ENCODE data around the gene ADAMTS2.

ADAMTS2 gene

GRCh38 chr5:179171816-179172745 lies 173.2 kb downstream of the ADAMTS2 start:
- DNase-seq: no peak

DNA sequence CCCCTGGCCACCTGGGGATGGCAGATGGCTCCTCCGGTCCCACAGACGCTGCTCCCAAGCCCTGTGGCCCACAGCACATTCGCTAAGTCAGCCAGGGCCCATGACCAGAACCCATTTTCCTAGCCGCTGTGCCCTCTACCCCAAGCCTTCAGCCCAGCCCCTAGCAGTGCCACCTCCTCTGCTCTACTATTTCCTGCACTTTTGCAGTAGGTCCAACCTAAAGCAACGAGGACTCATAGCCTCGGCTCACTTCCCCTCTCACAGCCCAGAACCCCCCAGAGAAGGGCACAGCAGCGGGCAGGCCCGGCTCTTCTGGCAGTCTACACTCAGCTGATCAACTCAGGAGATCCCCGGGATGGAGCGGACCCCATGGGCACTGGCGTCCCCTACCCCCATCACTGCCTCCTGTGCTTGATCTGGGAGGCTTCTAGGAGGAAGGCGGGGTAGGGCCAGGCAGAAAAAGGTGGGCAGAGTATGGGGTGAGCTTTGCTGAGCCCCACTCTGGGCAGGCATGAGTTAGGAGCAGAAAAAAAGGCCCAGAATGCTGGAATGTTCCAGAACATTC lies 173.9 kb downstream of the ADAMTS2 start:
- DNase-seq: no peak

- no peak for DNase-seq
These were observed 174.7 kb downstream of the ADAMTS2 start for GRCh38 chr5:179170606-179171005.

DNA sequence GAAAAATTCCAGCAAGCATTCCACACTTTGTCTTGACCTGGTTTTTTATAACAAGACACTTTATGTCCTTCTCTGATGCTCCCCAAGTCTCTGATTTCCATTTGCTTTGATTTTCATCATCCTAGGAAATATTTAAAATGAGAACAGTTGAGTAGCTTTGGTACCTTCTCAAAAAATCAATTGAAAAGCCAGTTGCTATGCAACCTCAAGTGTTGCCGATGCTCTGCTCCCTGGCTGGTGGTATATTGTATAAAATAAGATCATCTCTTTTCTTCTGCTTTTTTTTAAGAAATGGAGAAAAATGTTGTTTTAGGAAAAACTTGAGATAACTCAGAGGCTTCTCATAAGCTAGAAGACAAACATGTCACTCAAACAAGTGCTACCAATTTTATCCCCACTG lies 175.4 kb downstream of the ADAMTS2 start:
- DNase-seq: no peak

DNA sequence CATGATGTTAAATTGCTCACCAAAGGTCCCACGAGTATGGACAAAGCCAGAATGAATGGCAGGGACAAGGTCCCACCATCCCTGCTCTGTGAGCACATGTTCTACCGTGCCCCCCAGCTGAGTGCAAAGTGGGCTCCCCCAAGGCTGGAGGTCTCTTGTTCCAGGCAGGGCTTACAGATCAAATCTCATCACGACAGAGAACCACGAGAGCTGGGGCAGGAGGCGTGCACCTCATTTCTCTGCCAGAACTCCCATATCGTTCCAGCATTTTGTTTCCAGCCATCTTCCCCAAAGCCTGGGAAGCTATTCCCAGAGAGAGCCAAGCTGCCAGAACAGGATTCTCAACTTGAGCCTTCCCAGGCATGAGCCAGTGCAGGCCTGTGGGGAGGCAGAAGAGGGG lies 176.6 kb downstream of the ADAMTS2 start:
- DNase-seq: no peak

GRCh38 chr5:179167871-179168451 lies 177.3 kb downstream of the ADAMTS2 start:
- no peak for DNase-seq

GRCh38 chr5:179166886-179167841 lies 178.1 kb downstream of the ADAMTS2 start:
- peak; percentile 23 to 47 for DNase-seq

DNA sequence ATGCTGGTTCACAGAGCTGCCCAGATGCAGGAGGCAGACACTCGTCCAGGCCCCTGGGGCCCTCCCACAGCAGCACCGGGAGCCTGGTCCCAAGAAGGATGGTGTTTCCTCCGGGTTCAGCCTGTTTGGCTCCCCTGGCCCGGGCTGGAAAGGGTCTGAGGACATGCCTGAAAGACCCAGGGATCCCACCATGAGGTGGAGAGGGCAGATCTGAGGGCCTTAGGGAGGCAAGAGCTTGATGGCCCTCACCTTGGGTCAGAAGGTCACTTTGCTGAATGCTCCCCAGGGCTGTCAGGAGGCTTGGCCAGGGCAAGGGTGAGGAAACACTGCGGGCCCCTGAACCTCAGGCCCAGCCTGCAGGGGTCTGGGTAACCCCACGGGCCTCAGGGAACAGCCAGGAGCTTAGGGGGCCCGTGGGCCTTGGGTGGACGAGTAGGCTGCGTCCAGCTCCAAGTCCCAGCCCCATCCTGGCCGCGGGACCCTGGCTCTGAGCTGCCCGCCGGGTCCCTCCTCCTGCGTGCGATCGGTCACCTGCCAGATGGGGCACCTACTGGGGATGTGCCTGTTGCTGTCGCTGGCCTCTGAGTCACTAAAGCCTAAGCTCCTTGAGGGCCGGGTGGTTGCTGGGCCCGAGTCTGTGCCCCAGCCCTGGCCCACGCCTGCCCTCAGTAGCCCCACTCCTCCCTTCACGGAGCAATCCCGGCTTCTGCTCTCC lies 178.9 kb downstream of the ADAMTS2 start:
- DNase-seq: no peak

- no peak for DNase-seq
These were observed 179.7 kb downstream of the ADAMTS2 start for GRCh38 chr5:179165421-179166170.

DNA sequence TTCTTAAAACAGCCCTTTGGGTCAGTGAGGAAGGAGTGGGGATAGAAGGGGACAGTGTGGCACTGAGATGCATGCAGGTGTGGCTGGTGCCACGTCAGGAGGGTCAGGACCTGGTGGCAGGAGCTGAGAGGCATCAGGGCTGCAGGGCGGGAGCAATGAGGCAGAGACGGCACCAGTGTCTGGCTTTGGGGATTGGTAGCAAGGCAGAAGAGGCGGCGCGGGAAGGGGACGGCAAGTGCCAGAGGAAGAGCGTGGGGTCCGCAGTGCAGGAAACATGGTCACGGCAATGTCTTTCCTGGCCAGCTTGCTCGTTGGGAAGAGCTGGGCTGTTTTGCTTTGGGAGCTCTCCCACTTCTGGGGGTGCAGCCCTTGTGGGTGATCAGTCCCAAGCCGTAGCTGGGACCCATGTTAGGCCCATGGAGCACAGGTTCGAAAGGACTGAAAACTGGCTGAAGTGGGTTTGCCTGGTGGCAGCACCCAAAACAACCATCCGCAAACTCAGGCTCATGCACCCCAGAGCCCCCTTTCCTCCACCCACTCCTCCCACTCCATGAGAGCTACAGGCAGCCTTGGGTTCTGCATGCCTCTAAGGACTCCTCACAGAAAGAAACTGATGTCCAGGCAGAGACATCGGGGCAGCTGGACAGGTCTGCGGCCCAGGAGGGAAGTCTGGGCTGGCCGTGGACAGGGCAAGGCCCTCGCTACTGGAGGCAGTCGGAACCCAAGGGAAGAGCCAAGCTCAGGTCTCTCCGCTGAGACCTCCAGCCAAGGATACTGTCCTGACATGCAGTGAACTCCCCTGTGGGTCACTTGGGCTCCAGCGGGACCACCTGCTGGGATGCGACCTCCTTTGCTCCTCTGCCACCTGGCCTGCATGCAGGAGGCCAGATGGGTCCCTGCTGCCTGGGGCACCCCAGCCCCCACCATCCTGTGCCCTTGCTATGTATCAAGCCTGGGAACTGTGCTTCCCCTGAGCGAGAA lies 180.6 kb downstream of the ADAMTS2 start:
- no peak for DNase-seq

DNA sequence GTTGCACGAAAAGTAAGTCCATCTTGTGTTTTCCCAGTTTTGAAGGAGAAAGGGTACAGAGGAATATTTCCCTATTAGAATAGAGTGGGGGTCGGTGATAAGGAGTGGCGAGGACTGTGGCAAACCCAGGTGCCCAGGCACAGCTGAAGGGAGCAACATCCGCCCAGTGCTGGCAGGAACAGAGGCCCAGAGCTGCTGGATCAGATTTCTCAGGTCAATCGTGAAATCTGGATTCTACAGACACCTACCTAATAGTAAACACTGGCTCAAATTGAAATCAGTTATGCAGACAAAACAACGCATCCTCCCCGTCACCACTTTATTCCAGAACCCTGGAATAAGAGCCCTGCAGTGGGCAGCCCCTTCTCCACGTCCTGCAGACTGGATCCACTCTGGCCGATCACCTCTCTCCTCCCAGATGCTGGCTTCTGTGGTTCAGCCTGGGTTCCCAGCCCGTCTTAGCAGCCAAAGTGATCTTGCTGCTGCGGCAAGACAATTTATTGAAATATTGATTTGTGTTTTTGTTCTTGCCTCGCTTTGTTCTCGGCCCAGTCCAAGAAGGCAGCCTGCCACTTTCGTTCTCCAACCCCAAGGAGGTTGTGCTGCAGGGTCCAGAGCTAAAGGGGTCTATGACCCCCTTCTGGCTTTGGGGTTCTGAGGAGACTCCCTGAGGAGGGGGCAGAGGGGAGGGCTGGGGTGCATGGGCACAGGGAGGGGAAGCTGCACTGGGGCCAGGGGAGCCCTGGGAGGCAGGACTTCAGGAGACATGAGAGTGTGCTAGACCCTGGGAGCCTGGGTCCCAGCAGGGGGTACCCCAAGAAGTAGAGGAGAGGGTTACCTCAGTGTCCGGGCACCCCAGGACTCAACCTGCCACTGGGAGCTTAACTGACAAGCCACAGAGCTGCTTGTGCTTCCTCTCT lies 181.8 kb downstream of the ADAMTS2 start:
- no peak for DNase-seq

- DNase-seq: no peak
These were observed 182.7 kb downstream of the ADAMTS2 start for GRCh38 chr5:179162351-179163235.

- DNase-seq: no peak
These were observed 183.4 kb downstream of the ADAMTS2 start for GRCh38 chr5:179161901-179162300.

GRCh38 chr5:179160584-179160983 lies 184.7 kb downstream of the ADAMTS2 start:
- DNase-seq: peak in 1 of 2 donors; percentile 18

DNA sequence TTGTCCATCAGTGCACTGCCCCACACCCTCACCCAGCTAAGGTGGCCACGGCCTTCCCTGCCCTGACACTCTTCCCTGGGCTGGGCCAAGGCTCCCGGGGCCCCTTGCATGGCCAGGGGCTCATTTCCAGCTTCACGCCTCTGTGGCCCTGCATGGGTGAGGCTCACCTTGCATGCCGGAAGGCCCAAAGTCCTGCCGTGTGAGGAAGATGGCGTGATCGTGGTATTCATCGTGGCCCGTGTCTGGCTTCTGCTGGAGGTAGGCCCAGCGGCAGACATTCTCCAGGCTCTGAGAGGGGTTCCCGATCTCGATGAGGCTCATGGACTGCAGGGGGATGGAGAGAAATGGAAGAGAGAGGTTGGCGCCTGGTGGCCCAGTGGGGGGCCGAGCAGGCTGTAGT lies 186.7 kb downstream of the ADAMTS2 start:
- no peak for DNase-seq

DNA sequence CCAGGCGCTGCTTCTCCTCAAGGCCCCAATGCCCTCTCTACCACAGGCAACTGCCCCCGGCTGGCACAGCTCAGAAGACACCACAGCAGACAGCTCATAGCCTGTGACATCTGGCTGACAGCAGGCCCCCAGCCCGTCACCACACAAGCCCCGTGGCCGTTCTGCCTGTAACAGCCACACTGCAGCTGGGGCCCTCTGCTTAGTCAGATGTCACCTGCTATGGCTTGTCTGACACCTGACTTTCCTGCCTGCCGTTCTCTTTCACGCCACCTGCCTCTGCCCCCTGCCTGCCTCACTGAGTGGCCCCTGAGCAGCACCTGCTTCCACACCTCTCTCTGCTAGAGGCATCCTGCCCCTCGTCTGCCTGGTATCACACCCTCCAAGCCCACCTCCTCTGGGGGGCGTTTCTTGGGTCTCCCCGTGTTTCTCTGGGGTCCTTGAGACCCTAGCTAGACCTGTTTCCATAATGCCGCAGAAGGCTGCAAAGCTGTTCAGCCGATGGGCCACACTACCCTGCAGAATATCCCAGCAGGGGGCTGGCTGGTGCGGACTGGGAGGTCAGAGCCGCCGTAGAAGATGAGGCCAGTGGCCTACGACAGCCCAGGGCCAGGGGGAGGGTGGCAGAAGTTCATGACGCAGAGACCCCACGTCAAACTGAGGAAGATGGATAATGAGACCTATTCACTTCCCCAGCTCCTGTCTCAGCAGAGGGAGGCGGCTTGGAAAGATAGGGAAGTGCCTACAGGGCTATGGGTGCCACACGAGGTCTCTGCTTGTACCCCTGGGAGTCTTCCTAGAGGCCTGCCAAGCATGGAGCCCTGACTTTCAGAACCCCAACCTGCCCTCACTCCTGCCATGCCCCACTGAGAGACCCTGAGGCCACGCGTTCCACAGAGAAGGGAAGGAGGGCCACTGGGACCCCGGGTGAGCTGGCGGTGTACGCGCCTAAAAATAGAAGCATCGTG lies 190.0 kb downstream of the ADAMTS2 start:
- DNase-seq: no peak
